ENCODE results near the gene HDDC3. TPM values are rescaled to one million over a fixed set of nuclear protein-coding genes. Genes with fewer than 3 reads are reported as not detected.

HDDC3 gene
- total and polyA plus RNA-seq, 9 of the 15 experiments (the other 6 are each of a cell fraction or from before 2014, with no cell fraction given) = 14.9 to 55.8 (median 36.9) TPM

DNA sequence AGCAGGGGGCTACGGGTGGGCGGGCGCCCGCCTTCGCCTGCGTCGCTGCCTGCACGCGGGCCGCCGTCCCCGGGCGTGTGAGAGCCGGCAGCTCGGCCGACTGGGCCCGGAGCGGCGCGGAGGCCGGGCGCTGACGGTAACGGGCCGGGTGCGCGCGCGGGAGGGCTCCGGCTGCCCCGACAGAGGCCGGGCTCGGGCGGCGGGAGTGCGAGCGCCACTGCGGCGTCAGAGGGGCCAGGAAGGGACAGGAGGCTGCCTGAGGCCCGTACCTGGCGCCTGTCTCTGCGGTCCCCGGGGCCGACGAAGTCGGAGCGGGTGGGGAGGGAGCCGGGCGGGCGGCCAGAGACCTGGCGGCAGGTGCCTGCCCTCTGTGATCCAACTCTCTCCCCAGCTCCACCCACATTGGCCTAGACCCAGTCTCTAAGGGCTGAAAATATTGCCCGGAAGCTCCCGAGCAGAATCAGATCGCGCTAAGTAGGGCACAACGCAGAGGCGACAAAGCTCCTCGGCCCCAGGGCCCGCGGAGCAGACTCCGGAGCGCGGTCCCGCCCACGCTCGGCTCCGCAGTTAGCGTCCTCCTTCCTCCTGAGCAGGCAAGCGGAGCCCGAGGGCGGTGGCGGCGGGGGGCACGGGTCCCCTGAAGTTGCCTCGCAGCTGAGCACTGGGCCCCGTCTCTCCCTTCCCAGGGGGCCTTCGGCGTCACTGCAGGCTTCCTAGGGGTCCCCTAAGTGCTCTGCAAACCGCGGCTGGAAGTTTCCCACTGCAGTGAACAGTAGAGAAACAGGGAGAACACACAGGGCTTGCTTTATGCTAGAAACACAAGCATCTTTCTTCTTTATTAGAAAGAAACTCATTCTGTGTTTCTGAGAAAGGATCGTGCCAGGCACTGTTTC lies 29.3 kb downstream of the HDDC3 start, which contains the start of gene MAN2A2 (continued):
- TF ChIP-seq, protein P1, sequence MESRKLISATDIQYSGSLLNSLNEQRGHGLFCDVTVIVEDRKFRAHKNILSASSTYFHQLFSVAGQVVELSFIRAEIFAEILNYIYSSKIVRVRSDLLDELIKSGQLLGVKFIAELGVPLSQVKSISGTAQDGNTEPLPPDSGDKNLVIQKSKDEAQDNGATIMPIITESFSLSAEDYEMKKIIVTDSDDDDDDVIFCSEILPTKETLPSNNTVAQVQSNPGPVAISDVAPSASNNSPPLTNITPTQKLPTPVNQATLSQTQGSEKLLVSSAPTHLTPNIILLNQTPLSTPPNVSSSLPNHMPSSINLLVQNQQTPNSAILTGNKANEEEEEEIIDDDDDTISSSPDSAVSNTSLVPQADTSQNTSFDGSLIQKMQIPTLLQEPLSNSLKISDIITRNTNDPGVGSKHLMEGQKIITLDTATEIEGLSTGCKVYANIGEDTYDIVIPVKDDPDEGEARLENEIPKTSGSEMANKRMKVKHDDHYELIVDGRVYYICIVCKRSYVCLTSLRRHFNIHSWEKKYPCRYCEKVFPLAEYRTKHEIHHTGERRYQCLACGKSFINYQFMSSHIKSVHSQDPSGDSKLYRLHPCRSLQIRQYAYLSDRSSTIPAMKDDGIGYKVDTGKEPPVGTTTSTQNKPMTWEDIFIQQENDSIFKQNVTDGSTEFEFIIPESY (CRISPR knock-in tag; IDR thresholded peaks at IDR 0.05) = no peak
- TF ChIP-seq E2F3 (CRISPR knock-in tag; IDR thresholded peaks at IDR 0.05) = no peak
- peak; percentile 47 for TF ChIP-seq RBM22 (IDR thresholded peaks at IDR 0.05; ENCODE audit: low read depth, low read length, poor library complexity, severe bottlenecking)
- TF ChIP-seq ZKSCAN1 (IDR thresholded peaks at IDR 0.05; ENCODE audit: low read depth, low read length) = no peak
- TF ChIP-seq KHSRP (IDR thresholded peaks at IDR 0.05) = no peak
- peak; percentile 53; the same call in 1 of the 2 replicates for TF ChIP-seq POLR2AphosphoS2 (IDR thresholded peaks at IDR 0.05; ENCODE audit: low read length)
- no peak for TF ChIP-seq CREB3L1 (IDR thresholded peaks at IDR 0.05; ENCODE audit: borderline replicate concordance, low read depth)
- peak; percentile 89 for TF ChIP-seq RBFOX2 (IDR thresholded peaks at IDR 0.05; ENCODE audit: low read depth, low read length)
- TF ChIP-seq ZNF780A (CRISPR knock-in tag; IDR thresholded peaks at IDR 0.05) = no peak
- no peak for TF ChIP-seq BCL6 (CRISPR knock-in tag; IDR thresholded peaks at IDR 0.05)
- TF ChIP-seq, protein P2, sequence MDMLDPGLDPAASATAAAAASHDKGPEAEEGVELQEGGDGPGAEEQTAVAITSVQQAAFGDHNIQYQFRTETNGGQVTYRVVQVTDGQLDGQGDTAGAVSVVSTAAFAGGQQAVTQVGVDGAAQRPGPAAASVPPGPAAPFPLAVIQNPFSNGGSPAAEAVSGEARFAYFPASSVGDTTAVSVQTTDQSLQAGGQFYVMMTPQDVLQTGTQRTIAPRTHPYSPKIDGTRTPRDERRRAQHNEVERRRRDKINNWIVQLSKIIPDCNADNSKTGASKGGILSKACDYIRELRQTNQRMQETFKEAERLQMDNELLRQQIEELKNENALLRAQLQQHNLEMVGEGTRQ (CRISPR knock-in tag; IDR thresholded peaks at IDR 0.05) = no peak
- TF ChIP-seq ZNF165 (CRISPR knock-in tag; IDR thresholded peaks at IDR 0.05; ENCODE audit: borderline replicate concordance) = no peak
- peak; percentile 28; the same call in 1 of the 2 replicates for TF ChIP-seq POLR2H (tag; IDR thresholded peaks at IDR 0.05; ENCODE audit: low read depth)
- no peak for TF ChIP-seq ARHGAP35 (IDR thresholded peaks at IDR 0.05; ENCODE audit: partially characterized antibody)
- TF ChIP-seq NR4A1 (CRISPR knock-in tag; IDR thresholded peaks at IDR 0.05) = peak; percentile 64; the same call in 1 of the 2 replicates
- TF ChIP-seq NR4A1 (tag; IDR thresholded peaks at IDR 0.05) = no peak
- TF ChIP-seq, protein P3, sequence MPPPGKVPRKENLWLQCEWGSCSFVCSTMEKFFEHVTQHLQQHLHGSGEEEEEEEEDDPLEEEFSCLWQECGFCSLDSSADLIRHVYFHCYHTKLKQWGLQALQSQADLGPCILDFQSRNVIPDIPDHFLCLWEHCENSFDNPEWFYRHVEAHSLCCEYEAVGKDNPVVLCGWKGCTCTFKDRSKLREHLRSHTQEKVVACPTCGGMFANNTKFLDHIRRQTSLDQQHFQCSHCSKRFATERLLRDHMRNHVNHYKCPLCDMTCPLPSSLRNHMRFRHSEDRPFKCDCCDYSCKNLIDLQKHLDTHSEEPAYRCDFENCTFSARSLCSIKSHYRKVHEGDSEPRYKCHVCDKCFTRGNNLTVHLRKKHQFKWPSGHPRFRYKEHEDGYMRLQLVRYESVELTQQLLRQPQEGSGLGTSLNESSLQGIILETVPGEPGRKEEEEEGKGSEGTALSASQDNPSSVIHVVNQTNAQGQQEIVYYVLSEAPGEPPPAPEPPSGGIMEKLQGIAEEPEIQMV (tag; conservative IDR thresholded peaks at IDR 0.05; ENCODE audit: low read depth) = no peak
- no peak for TF ChIP-seq HNRNPL (IDR thresholded peaks at IDR 0.05; ENCODE audit: low read depth, low read length)
- TF ChIP-seq, protein P4, sequence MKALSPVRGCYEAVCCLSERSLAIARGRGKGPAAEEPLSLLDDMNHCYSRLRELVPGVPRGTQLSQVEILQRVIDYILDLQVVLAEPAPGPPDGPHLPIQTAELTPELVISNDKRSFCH (CRISPR knock-in tag; IDR thresholded peaks at IDR 0.05) = no peak
- TF ChIP-seq, protein P4 (tag; IDR thresholded peaks at IDR 0.05) = 0 out of 2 replicates have a peak, but pooled peaks have one; percentile 28
- TF ChIP-seq JUND (IDR thresholded peaks at IDR 0.05; ENCODE audit: borderline replicate concordance, low read depth, low read length) = no peak
- peak; percentile 6; the same call in 1 of the 3 replicates for TF ChIP-seq JUND (tag; IDR thresholded peaks at IDR 0.05; ENCODE audit: borderline replicate concordance, low read depth, low read length)
